ENCODE results near the gene ZNF407. TPM values are rescaled to one million over a fixed set of nuclear protein-coding genes. Genes with fewer than 3 reads are reported as not detected.

Gene ZNF407
- total and polyA plus RNA-seq, 2 of the 13 experiments (the other 11 are each of a cell fraction or from before 2014, with no cell fraction given) = 2.3 to 8.7 TPM

DNA sequence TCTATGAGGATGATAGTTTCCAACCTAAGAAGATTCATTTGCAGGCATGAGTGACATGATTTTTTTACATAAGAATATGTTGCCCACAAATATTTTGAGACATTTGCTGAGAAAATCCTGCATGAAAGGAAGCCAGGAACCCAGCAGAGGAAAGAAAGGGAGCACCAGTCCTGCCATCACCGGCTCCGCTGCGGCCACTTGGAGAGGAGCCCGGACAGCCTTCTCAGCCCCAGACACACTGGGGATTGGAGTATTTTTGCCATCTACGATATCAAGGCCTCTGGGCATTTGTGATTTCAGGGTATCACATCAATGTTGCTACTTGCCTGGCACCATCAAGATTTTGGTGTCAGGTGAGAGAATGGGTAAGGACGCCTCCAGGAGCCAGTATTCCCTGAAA lies 383.0 kb downstream of the ZNF407 start (continued):
- no peak for TF ChIP-seq RBFOX2 (IDR thresholded peaks at IDR 0.05; ENCODE audit: low read depth, low read length)
- TF ChIP-seq, protein P1, sequence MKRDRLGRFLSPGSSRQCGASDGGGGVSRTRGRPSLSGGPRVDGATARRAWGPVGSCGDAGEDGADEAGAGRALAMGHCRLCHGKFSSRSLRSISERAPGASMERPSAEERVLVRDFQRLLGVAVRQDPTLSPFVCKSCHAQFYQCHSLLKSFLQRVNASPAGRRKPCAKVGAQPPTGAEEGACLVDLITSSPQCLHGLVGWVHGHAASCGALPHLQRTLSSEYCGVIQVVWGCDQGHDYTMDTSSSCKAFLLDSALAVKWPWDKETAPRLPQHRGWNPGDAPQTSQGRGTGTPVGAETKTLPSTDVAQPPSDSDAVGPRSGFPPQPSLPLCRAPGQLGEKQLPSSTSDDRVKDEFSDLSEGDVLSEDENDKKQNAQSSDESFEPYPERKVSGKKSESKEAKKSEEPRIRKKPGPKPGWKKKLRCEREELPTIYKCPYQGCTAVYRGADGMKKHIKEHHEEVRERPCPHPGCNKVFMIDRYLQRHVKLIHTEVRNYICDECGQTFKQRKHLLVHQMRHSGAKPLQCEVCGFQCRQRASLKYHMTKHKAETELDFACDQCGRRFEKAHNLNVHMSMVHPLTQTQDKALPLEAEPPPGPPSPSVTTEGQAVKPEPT (CRISPR knock-in tag; IDR thresholded peaks at IDR 0.05; ENCODE audit: low read depth) = no peak
- TF ChIP-seq, protein P2, sequence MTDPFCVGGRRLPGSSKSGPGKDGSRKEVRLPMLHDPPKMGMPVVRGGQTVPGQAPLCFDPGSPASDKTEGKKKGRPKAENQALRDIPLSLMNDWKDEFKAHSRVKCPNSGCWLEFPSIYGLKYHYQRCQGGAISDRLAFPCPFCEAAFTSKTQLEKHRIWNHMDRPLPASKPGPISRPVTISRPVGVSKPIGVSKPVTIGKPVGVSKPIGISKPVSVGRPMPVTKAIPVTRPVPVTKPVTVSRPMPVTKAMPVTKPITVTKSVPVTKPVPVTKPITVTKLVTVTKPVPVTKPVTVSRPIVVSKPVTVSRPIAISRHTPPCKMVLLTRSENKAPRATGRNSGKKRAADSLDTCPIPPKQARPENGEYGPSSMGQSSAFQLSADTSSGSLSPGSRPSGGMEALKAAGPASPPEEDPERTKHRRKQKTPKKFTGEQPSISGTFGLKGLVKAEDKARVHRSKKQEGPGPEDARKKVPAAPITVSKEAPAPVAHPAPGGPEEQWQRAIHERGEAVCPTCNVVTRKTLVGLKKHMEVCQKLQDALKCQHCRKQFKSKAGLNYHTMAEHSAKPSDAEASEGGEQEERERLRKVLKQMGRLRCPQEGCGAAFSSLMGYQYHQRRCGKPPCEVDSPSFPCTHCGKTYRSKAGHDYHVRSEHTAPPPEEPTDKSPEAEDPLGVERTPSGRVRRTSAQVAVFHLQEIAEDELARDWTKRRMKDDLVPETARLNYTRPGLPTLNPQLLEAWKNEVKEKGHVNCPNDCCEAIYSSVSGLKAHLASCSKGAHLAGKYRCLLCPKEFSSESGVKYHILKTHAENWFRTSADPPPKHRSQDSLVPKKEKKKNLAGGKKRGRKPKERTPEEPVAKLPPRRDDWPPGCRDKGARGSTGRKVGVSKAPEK (CRISPR knock-in tag; IDR thresholded peaks at IDR 0.05; ENCODE audit: borderline replicate concordance) = no peak
- no peak for TF ChIP-seq HNF4A (CRISPR knock-in tag; IDR thresholded peaks at IDR 0.05)

DNA sequence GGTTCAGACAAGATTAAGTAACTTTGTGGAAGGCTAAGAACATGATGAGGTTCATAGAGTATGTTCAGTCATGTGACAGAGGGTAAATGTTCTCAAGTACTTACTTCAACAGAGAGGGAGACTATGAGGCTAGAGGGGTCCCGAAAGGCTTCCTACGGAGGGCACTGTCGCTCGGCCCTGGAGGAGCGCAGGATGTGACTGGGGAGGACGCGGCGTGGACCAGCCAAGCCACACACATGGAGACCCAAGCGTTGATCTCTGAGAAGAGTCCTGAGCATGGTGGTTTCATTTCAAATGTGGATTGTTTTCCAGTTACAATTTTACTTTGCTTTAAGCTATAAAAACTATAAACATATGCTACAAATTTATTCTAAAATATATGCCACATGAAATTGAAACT lies 383.8 kb downstream of the ZNF407 start:
- TF ChIP-seq ETV6 (CRISPR knock-in tag; conservative IDR thresholded peaks at IDR 0.05) (no peak), ZSCAN31 (CRISPR knock-in tag; IDR thresholded peaks at IDR 0.05; ENCODE audit: low read depth) (no peak), ZNF550 (CRISPR knock-in tag; IDR thresholded peaks at IDR 0.05; ENCODE audit: borderline replicate concordance) (no peak), ZNF713 (CRISPR knock-in tag; IDR thresholded peaks at IDR 0.05) (no peak), MTA1 (CRISPR knock-in tag; IDR thresholded peaks at IDR 0.05; ENCODE audit: borderline replicate concordance) (no peak), CREM (IDR thresholded peaks at IDR 0.05) (no peak), CREM (CRISPR knock-in tag; IDR thresholded peaks at IDR 0.05) (no peak), ZBTB3 (CRISPR knock-in tag; IDR thresholded peaks at IDR 0.05; ENCODE audit: borderline replicate concordance, low read depth) (no peak), SIX1 (CRISPR knock-in tag; IDR thresholded peaks at IDR 0.05; ENCODE audit: borderline replicate concordance) (no peak)
- Histone ChIP-seq H3K4me2 (ENCODE audit: low read depth, low read length) (no peak overlapping the region), H3K9me3 (ENCODE audit: low read length) (no peaks in the 10 kb centered on the region), H3K9ac (ENCODE audit: insufficient read depth, low read depth, low read length) (no peak overlapping the region), H3K4me1 (ENCODE audit: insufficient read depth, low read length) (peaks cover 4% of the 10 kb centered on the region), H3K79me2 (ENCODE audit: insufficient read depth, low read length) (no peaks in the 10 kb centered on the region), H3K36me3 (replicated peaks in 1 of 2; ENCODE audit: control insufficient read depth in 1 of 2, insufficient read depth in 2 of 2, low read length in 2 of 2) (no peaks in the 10 kb centered on the region), H3K27ac (ENCODE audit: extremely low read length, insufficient read depth, low read length) (no peak overlapping the region), H4K20me1 (ENCODE audit: insufficient read depth, low read length) (no peaks in the 10 kb centered on the region), H3K27me3 (ENCODE audit: control insufficient read depth in 1 of 2, insufficient read depth in 2 of 2, low read length in 2 of 2) (no peaks in the 10 kb centered on the region), H3K4me3 (replicated peaks in 1 of 3; ENCODE audit: insufficient read depth in 1 of 3, low read depth in 2 of 3, low read length in 3 of 3) (no peak overlapping the region), H2AFZ (ENCODE audit: low read length) (no peak overlapping the region)
- FAIRE-seq (no peak), ATAC-seq (no peak), DNase-seq (ENCODE audit: low spot score) (no peak)
- BruUV-seq (replicated peaks) = no TSS peak
- intact Hi-C loops (cut with micrococcal nuclease; ENCODE audit: unreplicated experiment) (no loop called here), in situ Hi-C loops (cut with HindIII; ENCODE audit: extremely low pct_ligation_motif_present, low pct_unique_long_range_greater_than_20kb) (no loop called here)
- CTCF ChIA-PET (ENCODE audit: low intra/inter-chr PET ratio, low total read pairs) = no interaction called here
- POLR2A ChIA-PET = no interaction called here
- 96% methylated on average over 9 of the region's 9 CpGs for WGBS (ENCODE audit: low lambda C conversion rate)
